ENCODE measurements around the gene LAMTOR1.

Gene LAMTOR1

DNA sequence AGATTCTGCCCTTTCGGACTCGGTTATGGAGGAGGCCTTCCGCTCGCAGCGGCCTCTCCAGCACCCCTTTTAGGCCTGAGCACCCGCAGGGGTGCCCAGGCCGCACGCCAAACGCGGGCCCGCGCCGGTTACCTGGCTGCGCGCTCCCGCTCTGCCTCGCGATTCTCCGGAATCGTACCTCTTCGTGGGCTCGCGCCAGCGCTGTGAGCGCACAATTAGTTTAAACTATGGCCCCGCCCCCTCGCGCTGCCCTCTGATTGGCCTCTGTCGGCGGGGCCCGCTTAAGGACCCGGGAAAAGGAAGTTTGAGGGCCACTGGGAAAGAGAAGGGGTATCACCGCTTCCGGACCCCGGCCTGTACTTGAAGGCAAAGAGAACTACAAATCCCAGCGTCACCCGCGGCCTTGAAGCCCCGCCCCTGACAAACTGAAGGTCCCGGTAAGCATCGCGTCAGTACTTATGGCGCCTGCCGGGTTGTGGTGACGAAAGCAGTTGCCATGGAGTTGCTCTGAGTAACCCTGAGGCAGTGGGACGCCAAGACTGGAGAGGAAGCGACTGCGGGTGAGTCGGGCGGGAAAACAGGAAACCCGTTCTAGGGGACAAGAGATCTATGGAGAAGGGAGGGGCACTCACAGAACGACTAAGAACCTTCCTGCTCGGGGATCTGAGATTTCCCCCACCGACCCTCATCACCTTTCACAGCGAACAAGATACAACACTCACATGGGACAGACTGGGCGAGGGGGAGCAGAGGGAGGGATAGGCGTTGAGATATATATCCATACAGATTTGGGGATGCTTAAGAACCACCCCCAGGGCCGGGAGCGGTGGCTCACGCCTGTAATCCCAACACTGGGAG, 22.5 kb downstream of the LAMTOR1 start, which contains the start of the genes LRRC51 and NUMA1:
Gene LRRC51 (plus strand): TSS at position 525 of the 858 bp plus-strand sequence. CDS start 8,234 bp downstream, outside the sequence.
Gene NUMA1 (minus strand): TSS at position 217 of the 858 bp plus-strand sequence. CDS start 44,599 bp downstream, outside the sequence.
- H3K27ac ChIP-seq = peak within 1 kb of the TSS; percentile 81
- TF ChIP-seq, protein P1, sequence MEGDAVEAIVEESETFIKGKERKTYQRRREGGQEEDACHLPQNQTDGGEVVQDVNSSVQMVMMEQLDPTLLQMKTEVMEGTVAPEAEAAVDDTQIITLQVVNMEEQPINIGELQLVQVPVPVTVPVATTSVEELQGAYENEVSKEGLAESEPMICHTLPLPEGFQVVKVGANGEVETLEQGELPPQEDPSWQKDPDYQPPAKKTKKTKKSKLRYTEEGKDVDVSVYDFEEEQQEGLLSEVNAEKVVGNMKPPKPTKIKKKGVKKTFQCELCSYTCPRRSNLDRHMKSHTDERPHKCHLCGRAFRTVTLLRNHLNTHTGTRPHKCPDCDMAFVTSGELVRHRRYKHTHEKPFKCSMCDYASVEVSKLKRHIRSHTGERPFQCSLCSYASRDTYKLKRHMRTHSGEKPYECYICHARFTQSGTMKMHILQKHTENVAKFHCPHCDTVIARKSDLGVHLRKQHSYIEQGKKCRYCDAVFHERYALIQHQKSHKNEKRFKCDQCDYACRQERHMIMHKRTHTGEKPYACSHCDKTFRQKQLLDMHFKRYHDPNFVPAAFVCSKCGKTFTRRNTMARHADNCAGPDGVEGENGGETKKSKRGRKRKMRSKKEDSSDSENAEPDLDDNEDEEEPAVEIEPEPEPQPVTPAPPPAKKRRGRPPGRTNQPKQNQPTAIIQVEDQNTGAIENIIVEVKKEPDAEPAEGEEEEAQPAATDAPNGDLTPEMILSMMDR (conservative IDR thresholded peaks at IDR 0.05) = no peak
- peak; percentile 42; the same call in 1 of the 2 replicates for TF ChIP-seq ZFX (IDR thresholded peaks at IDR 0.05)

- peak overlapping the region; percentile 81 for H3K27ac ChIP-seq
- TF ChIP-seq ZFX (IDR thresholded peaks at IDR 0.05) = no peak
- TF ChIP-seq, protein P1 (conservative IDR thresholded peaks at IDR 0.05) = no peak
Observed at GRCh38 chr11:72079819-72080325, 23.2 kb downstream of the LAMTOR1 start.

DNA sequence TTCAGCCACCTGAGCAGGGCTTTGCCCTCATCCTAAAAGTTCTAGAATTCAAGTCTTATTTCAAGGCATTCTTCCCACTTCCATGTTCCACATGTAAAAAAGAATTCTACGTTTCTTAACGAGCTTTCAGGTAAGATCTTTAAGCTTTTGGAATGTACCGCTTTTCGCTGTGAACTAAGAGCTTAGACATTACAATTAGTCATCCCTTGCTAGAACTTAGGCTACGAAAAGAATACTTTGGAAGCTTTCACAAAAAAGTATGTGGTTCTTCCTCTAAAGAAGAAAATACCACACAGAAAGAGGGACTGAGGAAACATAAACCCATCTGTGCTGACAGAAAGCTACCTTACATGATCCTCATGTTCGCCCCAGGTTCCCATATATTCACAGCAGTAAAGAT, 24.6 kb downstream of the LAMTOR1 start:
- no peak for TF ChIP-seq ZFX (IDR thresholded peaks at IDR 0.05)
- TF ChIP-seq, protein P1 (conservative IDR thresholded peaks at IDR 0.05) = no peak
- H3K27ac ChIP-seq = no peak overlapping the region

DNA sequence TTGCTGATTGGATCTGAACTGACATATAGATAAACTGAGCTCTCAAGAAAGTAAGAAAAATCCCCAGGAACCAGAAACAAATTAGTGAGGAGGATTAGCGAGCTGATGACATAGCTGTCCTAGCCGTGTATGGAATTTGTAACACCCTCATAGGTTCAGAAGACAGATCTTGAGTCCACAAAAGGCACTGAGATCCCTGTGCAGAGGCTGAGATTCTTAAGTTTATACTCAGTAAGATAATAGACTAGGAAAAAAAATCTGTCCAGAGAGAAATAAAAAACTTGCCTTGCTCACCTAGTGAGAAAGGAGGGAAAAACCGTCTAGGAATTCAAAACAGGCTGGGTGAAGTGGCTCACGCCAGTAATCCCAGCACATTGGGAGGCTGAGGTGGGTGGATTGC, 27.3 kb downstream of the LAMTOR1 start:
- no peak overlapping the region for H3K27ac ChIP-seq
- no peak for TF ChIP-seq ZFX (IDR thresholded peaks at IDR 0.05)
- TF ChIP-seq, protein P1 (conservative IDR thresholded peaks at IDR 0.05) = no peak

GRCh38 chr11:72075109-72075508, 28.0 kb downstream of the LAMTOR1 start:
- TF ChIP-seq, protein P1 (conservative IDR thresholded peaks at IDR 0.05) = no peak
- no peak for TF ChIP-seq ZFX (IDR thresholded peaks at IDR 0.05)
- no peak overlapping the region for H3K27ac ChIP-seq

DNA sequence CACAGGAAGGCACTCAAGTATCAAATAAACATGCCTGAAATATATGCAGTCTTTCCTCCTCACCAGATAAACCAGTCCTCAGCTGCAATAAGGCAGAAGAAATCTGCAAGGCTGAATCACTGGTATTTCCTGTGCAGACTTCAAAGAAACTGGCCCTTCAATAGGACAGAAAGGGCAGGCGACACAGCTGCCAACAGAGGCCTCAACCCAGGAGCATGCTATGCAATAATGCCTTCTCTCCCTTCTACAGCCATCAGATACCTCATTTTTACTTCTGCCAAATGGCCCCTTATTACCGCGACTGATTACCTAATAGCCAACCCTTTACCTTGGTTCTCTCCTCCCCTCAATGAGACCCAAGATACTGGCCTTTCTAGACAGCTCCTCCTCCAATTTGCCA, 30.7 kb downstream of the LAMTOR1 start:
- peak overlapping the region; percentile 6; the same call in 1 of the 2 replicates for H3K27ac ChIP-seq
- no peak for TF ChIP-seq ZFX (IDR thresholded peaks at IDR 0.05)
- TF ChIP-seq, protein P1 (conservative IDR thresholded peaks at IDR 0.05) = no peak

DNA sequence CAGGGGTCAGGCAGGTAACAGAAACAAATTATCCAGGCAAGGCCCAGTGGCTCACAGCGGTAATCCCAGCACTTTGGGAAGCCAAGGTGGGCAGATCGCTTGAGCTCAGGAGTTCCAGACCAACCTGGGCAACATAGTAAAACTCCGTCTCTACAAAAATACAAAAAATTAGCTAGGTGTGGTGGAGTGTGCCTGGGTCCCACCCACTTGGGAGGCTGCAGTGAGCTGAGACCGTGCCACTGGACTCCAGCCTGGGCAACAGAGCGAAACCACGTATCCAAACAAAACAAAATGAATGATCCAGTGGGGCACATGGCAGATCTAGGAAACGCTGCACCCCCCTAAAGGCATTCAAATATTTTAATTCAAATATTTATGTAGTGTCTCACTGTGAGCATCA, 32.6 kb downstream of the LAMTOR1 start:
- H3K27ac ChIP-seq = peak overlapping the region; percentile 78
- TF ChIP-seq ZFX (IDR thresholded peaks at IDR 0.05) = no peak
- TF ChIP-seq, protein P1 (conservative IDR thresholded peaks at IDR 0.05) = no peak
